HEK293 (cell line): ENCODE data around the gene NDUFS2.

Experiments
- CTCF ChIA-PET: fragments of 350-600 bp; formaldehyde crosslinking; extraction: SDS; loops from one replicate; lab custom pipeline; 2021; ENCODE audit warnings: antibody characterized with exemption; lab: Yijun Ruan, JAX
- POLR2A ChIA-PET: fragments of 300-600 bp; formaldehyde crosslinking; extraction: SDS; loops from one replicate; lab custom pipeline; 2020; ENCODE audit warnings: antibody characterized with exemption, inconsistent platforms; lab: Yijun Ruan, JAX
- H3K27ac ChIP-seq: fragments of 200-500 bp; sonication (Bioruptor generic); 2 replicates; pipeline ENCODE4 v1.5.1; 2014; ENCODE audit warnings: low read depth, low read length, control low read depth, inconsistent platforms; ENCODE audit errors: extremely low read depth
- H3K36me3 ChIP-seq, 2 experiments: fragments of 200-500 bp in 1 of 2; sonication (Bioruptor generic) in 1 of 2; 1 replicate in 1 of 2; 2 replicates in 1 of 2; pipeline ENCODE4 v1.5.1; 2014 to 2017; ENCODE audit warnings: inconsistent platforms in 2 of 2, low read length in 2 of 2; ENCODE audit not compliant: control insufficient read depth in 2 of 2, insufficient read depth in 1 of 2
- H3K4me1 ChIP-seq: fragments of 200-500 bp; sonication (Bioruptor generic); 2 replicates; pipeline ENCODE4 v1.5.1; 2014; ENCODE audit warnings: mild to moderate bottlenecking, low read length, inconsistent platforms; ENCODE audit not compliant: control insufficient read depth, insufficient read depth
- H3K4me3 ChIP-seq: 2 replicates; pipeline ENCODE4 v1.5.1; 2011; ENCODE audit warnings: low read depth, mild to moderate bottlenecking, control low read depth, low read length, moderate library complexity
- H3K9me3 ChIP-seq: fragments of 200-500 bp; sonication (Bioruptor generic); 2 replicates; pipeline ENCODE4 v1.5.1; 2014; ENCODE audit warnings: low read depth, low read length, inconsistent platforms; ENCODE audit not compliant: control insufficient read depth, insufficient read depth
- MZF1 ChIP-seq: fragments of 450-650 bp; formaldehyde crosslinking; IDR thresholded peaks from 2 replicates; pipeline ENCODE4 v1.5.1; 2017; ENCODE audit warnings: missing biosample characterization, missing genetic modification characterization, borderline replicate concordance
- OSR2 ChIP-seq: fragments of 450-650 bp; formaldehyde crosslinking; IDR thresholded peaks from 2 replicates; pipeline ENCODE4 v1.5.1; 2016; ENCODE audit warnings: missing biosample characterization, missing genetic modification characterization
- PRDM10 ChIP-seq: fragments of 450-650 bp; formaldehyde crosslinking; IDR thresholded peaks from 2 replicates; pipeline ENCODE4 v1.5.1; 2016; ENCODE audit warnings: missing biosample characterization, missing genetic modification characterization
- PRDM4 ChIP-seq: fragments of 450-650 bp; formaldehyde crosslinking; IDR thresholded peaks from 2 replicates; pipeline ENCODE4 v1.5.1; 2017; ENCODE audit warnings: missing biosample characterization, missing genetic modification characterization
- SP7 ChIP-seq: fragments of 450-650 bp; formaldehyde crosslinking; IDR thresholded peaks from 2 replicates; pipeline ENCODE4 v1.5.1; 2016; ENCODE audit warnings: missing biosample characterization, missing genetic modification characterization
- ZBTB26 ChIP-seq: fragments of 450-650 bp; formaldehyde crosslinking; optimal IDR thresholded peaks from 2 replicates; pipeline ENCODE3; 2016; ENCODE audit warnings: missing biosample characterization, mild to moderate bottlenecking, missing genetic modification characterization
- ZBTB48 ChIP-seq: fragments of 450-650 bp; formaldehyde crosslinking; IDR thresholded peaks from 2 replicates; pipeline ENCODE4 v1.5.1; 2016; ENCODE audit warnings: missing biosample characterization, missing genetic modification characterization
- ZFP69B ChIP-seq: fragments of 450-650 bp; formaldehyde crosslinking; IDR thresholded peaks from 2 replicates; pipeline ENCODE4 v1.5.1; 2016; ENCODE audit warnings: missing biosample characterization, missing genetic modification characterization
- ZNF2 ChIP-seq: fragments of 450-650 bp; formaldehyde crosslinking; IDR thresholded peaks from 2 replicates; pipeline ENCODE4 v1.5.1; 2016; ENCODE audit warnings: missing biosample characterization, missing genetic modification characterization
- ZNF221 ChIP-seq: fragments of 450-650 bp; formaldehyde crosslinking; IDR thresholded peaks from 2 replicates; pipeline ENCODE4 v1.5.1; 2017; ENCODE audit warnings: missing biosample characterization, missing genetic modification characterization, borderline replicate concordance
- ZNF274 ChIP-seq, 2 experiments: fragments of 200-500 bp in 1 of 2; fragments of 450-650 bp in 1 of 2; sonication (Bioruptor generic) in 1 of 2; formaldehyde crosslinking in 1 of 2; IDR thresholded peaks; 2 replicates each; pipeline versions ENCODE4 v1.5.1 to v1.6.1; 2014 to 2016; ENCODE audit warnings: borderline replicate concordance in 1 of 2, inconsistent platforms in 1 of 2, low read length in 1 of 2, missing biosample characterization in 1 of 2, missing genetic modification characterization in 1 of 2
- ZNF777 ChIP-seq: fragments of 450-650 bp; formaldehyde crosslinking; IDR thresholded peaks from 2 replicates; pipeline ENCODE4 v1.5.1; 2017; ENCODE audit warnings: missing biosample characterization, missing genetic modification characterization, borderline replicate concordance
- ZNF843 ChIP-seq: fragments of 450-650 bp; formaldehyde crosslinking; IDR thresholded peaks from 2 replicates; pipeline ENCODE4 v1.5.1; 2016; ENCODE audit warnings: missing biosample characterization, missing genetic modification characterization
- ZSCAN30 ChIP-seq: fragments of 450-650 bp; IDR thresholded peaks from 2 replicates; pipeline ENCODE4 v1.5.1; 2018; ENCODE audit warnings: missing biosample characterization, mild to moderate bottlenecking, missing genetic modification characterization, moderate library complexity
- TF ChIP-seq, protein P1 (sequence below): fragments of 450-650 bp; formaldehyde crosslinking; IDR thresholded peaks from 2 replicates; pipeline ENCODE4 v1.5.1; 2017; ENCODE audit warnings: missing biosample characterization, missing genetic modification characterization
- TF ChIP-seq, protein P2 (sequence below): fragments of 450-650 bp; formaldehyde crosslinking; IDR thresholded peaks from 2 replicates; pipeline ENCODE4 v1.5.1; 2016; ENCODE audit warnings: missing biosample characterization, missing genetic modification characterization
- TF ChIP-seq, protein P3 (sequence below): fragments of 450-650 bp; formaldehyde crosslinking; IDR thresholded peaks from 2 replicates; pipeline ENCODE4 v1.5.1; 2016; ENCODE audit warnings: missing biosample characterization, missing genetic modification characterization
- TF ChIP-seq, protein P4 (sequence below): sonication (generic); formaldehyde crosslinking; IDR thresholded peaks from 2 replicates; pipeline ENCODE4 v1.8.1; 2022; ENCODE audit warnings: mild to moderate bottlenecking, moderate library complexity, missing genetic modification reagents

The NDUFS2 gene

DNA sequence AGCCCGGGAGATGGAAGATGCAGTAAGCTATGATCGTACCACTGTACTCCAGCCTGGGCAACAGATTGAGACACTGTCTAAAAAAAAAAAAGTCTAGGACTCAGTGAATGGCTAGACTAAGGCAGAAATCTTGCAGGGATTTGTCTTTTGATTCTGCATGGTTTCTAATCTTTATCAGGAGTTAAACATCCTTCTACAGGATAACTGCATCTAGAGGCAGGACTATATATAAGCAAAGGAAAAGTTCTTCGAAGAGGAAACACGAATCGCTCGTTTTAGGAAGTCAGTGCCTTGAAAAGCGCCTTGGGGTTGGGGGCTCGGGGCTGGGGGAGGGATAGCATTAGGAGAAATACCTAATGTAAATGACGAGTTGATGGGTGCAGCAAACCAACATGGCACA lies 49.0 kb upstream of the NDUFS2 start:
- H3K4me1 ChIP-seq: no peaks in the 10 kb centered on the region
- CTCF ChIA-PET: interaction anchor here (0.6 to 3.3 kb wide), 3 partner anchors 12 to 108 kb away, joined by 3 to 17 read pairs (median 4); partner anchors contain the start of genes NIT1, PFDN2 and PPOX
- no peak overlapping the region for H3K27ac ChIP-seq
- H3K9me3 ChIP-seq: no peaks in the 10 kb centered on the region
- H3K36me3 ChIP-seq: peaks cover 5 to 25% of the 10 kb centered on the region in 2 experiments; a peak in 2 of 3 replicates
- TF ChIP-seq OSR2: no peak
- TF ChIP-seq PRDM10: peak; percentile 38; the same call in 1 of the 2 replicates
- POLR2A ChIA-PET: interaction anchor here (0.6 to 5.2 kb wide), 8 partner anchors 10 to 176 kb away, joined by 3 to 53 read pairs (median 6); partner anchors contain the start of genes DEDD, F11R, NDUFS2 and NIT1
- peak overlapping the region; percentile 89 for H3K4me3 ChIP-seq

GRCh38 chr1:161153682-161154337 lies 48.4 kb upstream of the NDUFS2 start, which contains the start of gene UFC1:
Gene UFC1 (plus strand): TSS chr1:161153978. CDS start chr1:161153998, 20 bp downstream.
- Histone ChIP-seq H3K4me1 (no peaks in the 10 kb centered on the region), H3K36me3 (peaks cover 5 to 31% of the 10 kb centered on the region in 2 experiments; a peak in 2 of 3 replicates), H3K4me3 (peak within 1 kb of the TSS; percentile 89), H3K27ac (peak within 1 kb of the TSS; percentile 70), H3K9me3 (no peaks in the 10 kb centered on the region)
- CTCF ChIA-PET: interaction anchor here (0.6 to 3.3 kb wide), 6 partner anchors 12 to 109 kb away, joined by 3 to 17 read pairs (median 4); partner anchors contain the start of genes NIT1, PFDN2 and PPOX
- POLR2A ChIA-PET: interaction anchor here (0.6 to 5.2 kb wide), 8 partner anchors 10 to 177 kb away, joined by 3 to 53 read pairs (median 6); partner anchors contain the start of genes DEDD, F11R, NDUFS2 and NIT1
- TF ChIP-seq SP7 (tag by site-specific recombination) (peak; percentile 86), ZNF843 (tag by site-specific recombination) (peak; percentile 67; the same call in 1 of the 2 replicates), ZFP69B (tag by site-specific recombination) (peak; percentile 83), ZBTB26 (tag by site-specific recombination) (peak; percentile 18), ZNF274 (IDR thresholded peaks at IDR 0.05; ENCODE audit: low read length) (no peak), ZNF274 (tag by site-specific recombination; IDR thresholded peaks at IDR 0.05; ENCODE audit: borderline replicate concordance) (no peak), ZNF777 (peak; percentile 94), ZNF2 (peak; percentile 98), PRDM4 (tag by site-specific recombination) (peak; percentile 46; the same call in 1 of the 2 replicates), ZSCAN30 (tag by site-specific recombination) (peak; percentile 58; the same call in 1 of the 2 replicates), ZNF221 (tag by site-specific recombination) (no peak), ZBTB48 (tag by site-specific recombination) (peak; percentile 75; the same call in 1 of the 2 replicates), MZF1 (peak; percentile 85)
- TF ChIP-seq, protein P1, sequence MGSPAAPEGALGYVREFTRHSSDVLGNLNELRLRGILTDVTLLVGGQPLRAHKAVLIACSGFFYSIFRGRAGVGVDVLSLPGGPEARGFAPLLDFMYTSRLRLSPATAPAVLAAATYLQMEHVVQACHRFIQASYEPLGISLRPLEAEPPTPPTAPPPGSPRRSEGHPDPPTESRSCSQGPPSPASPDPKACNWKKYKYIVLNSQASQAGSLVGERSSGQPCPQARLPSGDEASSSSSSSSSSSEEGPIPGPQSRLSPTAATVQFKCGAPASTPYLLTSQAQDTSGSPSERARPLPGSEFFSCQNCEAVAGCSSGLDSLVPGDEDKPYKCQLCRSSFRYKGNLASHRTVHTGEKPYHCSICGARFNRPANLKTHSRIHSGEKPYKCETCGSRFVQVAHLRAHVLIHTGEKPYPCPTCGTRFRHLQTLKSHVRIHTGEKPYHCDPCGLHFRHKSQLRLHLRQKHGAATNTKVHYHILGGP (tag by site-specific recombination): peak; percentile 51; the same call in 1 of the 2 replicates
- TF ChIP-seq, protein P2, sequence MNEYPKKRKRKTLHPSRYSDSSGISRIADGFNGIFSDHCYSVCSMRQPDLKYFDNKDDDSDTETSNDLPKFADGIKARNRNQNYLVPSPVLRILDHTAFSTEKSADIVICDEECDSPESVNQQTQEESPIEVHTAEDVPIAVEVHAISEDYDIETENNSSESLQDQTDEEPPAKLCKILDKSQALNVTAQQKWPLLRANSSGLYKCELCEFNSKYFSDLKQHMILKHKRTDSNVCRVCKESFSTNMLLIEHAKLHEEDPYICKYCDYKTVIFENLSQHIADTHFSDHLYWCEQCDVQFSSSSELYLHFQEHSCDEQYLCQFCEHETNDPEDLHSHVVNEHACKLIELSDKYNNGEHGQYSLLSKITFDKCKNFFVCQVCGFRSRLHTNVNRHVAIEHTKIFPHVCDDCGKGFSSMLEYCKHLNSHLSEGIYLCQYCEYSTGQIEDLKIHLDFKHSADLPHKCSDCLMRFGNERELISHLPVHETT: peak; percentile 96
- TF ChIP-seq, protein P3, sequence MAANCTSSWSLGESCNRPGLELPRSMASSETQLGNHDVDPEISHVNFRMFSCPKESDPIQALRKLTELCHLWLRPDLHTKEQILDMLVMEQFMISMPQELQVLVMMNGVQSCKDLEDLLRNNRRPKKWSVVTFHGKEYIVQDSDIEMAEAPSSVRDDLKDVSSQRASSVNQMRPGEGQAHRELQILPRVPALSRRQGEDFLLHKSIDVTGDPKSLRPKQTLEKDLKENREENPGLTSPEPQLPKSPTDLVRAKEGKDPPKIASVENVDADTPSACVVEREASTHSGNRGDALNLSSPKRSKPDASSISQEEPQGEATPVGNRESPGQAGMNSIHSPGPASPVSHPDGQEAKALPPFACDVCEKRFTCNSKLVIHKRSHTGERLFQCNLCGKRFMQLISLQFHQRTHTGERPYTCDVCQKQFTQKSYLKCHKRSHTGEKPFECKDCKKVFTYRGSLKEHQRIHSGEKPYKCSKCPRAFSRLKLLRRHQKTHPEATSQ (tag by site-specific recombination): peak; percentile 47; the same call in 1 of the 2 replicates
- TF ChIP-seq, protein P4, sequence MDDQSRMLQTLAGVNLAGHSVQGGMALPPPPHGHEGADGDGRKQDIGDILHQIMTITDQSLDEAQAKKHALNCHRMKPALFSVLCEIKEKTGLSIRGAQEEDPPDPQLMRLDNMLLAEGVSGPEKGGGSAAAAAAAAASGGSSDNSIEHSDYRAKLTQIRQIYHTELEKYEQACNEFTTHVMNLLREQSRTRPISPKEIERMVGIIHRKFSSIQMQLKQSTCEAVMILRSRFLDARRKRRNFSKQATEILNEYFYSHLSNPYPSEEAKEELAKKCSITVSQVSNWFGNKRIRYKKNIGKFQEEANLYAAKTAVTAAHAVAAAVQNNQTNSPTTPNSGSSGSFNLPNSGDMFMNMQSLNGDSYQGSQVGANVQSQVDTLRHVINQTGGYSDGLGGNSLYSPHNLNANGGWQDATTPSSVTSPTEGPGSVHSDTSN (CRISPR knock-in tag): no peak
